HG03175 (cell line): Measurements from ENCODE around the gene TSPAN5.
"Not testable (repeated sequence)": the region's sequence is repeated elsewhere in the genome, so short reads cannot be mapped to it uniquely, and the experiment has no call there.

Experiments
- ATAC-seq: cut with Tn5 transposase; IDR thresholded peaks from one replicate; pipeline ENCODE4 v1.9.1; 2021; ENCODE audit warnings: mild to moderate bottlenecking, moderate library complexity; ENCODE audit not compliant: unreplicated experiment

TSPAN5 gene

DNA sequence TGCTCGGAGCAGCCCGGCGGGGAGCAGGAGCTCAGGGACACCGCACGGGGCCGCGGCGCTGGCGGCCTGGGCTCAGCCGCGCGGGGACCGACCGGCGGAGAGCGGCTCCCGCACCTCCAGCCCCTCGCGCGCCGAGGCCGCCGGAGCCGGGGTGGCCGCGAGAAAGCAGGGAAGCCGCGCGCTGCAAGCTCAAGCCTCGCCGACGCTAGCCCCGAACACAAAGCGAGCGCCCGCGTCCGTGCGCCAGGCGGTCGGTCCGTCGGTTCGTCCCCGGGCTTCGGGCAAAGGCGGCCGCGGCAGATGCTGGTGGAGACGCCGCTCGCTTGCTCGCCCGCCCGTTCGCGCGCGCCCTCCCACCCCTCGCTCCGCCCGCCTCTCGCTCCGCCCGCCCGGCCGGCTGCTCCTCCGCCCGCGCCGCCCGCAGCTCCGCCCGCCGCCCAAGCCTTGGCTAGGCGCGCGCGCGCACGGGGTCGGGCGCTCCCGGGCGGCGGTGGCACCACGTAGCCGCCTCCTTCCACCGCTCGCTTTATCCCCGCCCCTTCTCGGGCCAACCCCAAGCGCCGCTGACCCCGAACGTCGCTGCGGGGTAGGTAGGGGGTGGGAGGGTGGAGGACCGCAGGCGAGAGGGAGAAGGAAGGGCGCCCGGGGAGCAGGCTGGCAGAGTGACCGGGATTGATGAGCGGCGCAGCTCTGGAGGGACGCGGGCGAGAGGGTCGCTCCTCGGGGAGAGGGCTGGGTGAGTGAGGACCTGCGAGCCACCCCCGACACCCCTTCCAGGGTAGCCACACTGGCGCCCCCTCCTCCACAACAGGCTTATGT lies at the start of gene TSPAN5:
Gene TSPAN5, minus strand, starts transcription at position 325 of the 819 bp plus-strand sequence.
- ATAC-seq = peak; percentile 70

GRCh38 chr4:98706935-98707334 lies 48.5 kb upstream of the TSPAN5 start:
- ATAC-seq = no peak

- no peak for ATAC-seq
Observed at GRCh38 chr4:98706200-98706813, 47.9 kb upstream of the TSPAN5 start.

DNA sequence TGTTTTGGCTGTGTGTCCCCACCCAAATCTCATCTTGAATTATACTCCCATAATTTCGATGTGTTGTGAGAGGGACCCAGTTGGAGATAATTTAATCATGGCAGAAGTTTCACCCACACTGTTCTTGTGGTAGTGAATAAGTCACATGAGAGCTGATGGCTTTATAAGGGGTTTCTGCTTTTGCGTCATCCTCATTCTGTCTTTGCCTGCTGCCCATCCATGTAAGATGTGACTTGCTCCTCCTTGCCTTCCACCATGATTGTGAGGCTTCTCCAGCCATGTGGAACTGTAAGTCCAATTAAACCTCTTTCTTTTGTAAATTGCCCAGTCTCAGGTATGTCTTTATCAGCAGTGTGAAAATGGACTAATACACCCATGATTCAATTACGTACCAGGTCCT lies 47.2 kb upstream of the TSPAN5 start:
- not testable (repeated sequence) for ATAC-seq

GRCh38 chr4:98700656-98701055 lies 42.2 kb upstream of the TSPAN5 start:
- no peak for ATAC-seq

- ATAC-seq = no peak
Observed at GRCh38 chr4:98694076-98694475, 35.7 kb upstream of the TSPAN5 start.

DNA sequence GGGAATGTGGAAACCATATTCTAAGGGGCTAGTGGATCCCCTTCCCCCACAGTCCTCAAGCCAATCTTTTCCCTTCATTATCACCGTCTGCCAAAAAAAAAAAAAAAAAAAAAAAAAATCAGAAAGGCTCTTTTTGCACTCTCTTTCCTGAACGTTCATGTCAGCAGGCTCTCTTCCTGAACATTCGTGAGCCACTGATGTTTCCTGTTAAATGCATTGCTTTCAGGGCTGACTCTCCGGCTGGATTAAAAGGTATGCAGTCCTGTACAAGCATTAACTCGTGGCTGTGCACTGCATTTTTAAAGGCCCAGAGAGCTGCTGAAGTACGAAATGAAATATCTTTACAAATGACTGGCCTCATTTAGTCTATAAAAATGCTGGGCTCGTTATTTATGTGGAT lies 34.0 kb upstream of the TSPAN5 start:
- ATAC-seq = no peak

GRCh38 chr4:98691588-98691987 lies 33.2 kb upstream of the TSPAN5 start:
- no peak for ATAC-seq

GRCh38 chr4:98689507-98690174 lies 31.2 kb upstream of the TSPAN5 start:
- ATAC-seq = no peak

- no peak for ATAC-seq
Observed at GRCh38 chr4:98688411-98689290, 30.2 kb upstream of the TSPAN5 start.

DNA sequence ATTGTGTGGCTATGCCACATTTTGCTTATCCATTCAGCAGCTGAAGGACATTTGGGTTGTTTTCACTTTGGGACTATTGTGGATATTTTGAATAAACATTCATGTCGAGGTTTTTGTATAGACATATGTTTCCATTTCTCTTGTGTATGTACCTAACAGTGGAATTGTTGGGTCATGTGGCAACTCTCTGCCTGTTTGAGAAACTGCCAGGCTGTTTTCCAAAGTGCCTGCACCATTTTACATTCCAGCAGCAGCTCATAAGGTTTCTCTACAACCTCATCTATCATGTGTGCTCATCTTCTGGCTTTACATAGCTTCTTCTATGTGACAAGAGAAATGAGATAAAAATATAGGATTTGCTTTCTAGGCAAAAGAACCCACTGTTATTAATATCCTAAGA lies 29.5 kb upstream of the TSPAN5 start:
- ATAC-seq = no peak

DNA sequence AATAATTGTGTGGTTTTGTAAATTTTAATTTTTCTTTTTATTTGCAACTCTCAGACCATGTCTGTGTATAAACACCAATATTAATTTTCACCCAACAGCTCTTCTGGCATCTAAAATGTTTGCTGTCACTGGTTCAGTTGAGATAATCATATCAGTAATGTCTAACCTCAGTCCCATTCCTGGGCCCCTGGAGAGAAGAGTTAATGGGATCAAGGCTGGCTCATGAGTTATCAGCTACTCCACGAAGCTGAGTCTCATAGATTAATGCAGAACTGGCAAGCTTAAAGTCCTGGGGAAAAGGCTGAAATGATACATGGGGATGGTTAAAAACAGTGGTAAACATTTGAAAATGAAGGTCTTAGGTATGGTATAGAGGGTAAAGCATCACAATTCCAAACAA lies 28.4 kb upstream of the TSPAN5 start:
- no peak for ATAC-seq

GRCh38 chr4:98686043-98686707 lies 27.8 kb upstream of the TSPAN5 start:
- no peak for ATAC-seq

DNA sequence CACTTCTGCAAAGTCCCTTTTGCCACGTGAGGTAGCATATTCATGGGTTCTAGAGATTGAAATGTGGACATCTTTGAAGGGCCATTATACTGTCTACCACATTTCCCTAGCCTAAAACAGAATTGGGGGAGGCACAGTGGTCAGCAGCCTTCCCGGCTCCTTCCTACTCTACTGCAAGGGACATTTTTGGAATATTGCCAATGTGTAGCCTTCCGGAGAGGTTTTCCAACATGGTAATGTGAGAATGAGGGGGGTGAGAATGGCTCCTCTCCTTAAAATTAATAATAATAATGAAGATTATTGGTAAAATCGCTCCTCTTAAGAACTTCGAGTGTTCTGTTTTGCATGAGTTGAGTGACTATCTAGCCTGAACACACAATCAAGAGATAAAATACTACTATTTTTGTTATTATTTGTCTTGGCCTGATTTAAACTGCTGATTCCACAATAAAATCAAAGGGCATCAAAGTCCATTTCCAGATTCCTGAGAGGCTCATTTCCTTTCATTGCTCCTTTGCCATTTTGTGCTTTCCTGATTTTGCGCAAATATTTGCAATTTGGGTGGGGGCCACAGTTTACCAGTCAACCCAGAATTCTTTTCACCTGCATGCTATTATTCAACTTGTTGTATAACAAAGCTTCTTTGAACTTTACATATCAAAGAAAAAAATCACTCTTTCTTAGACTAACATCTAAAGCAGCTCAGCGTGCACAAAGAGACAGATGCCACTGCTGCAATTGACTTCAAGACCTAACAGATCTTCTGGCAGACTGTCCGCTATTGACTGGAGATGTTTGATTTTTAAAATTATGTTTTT lies 27.0 kb upstream of the TSPAN5 start:
- no peak for ATAC-seq

DNA sequence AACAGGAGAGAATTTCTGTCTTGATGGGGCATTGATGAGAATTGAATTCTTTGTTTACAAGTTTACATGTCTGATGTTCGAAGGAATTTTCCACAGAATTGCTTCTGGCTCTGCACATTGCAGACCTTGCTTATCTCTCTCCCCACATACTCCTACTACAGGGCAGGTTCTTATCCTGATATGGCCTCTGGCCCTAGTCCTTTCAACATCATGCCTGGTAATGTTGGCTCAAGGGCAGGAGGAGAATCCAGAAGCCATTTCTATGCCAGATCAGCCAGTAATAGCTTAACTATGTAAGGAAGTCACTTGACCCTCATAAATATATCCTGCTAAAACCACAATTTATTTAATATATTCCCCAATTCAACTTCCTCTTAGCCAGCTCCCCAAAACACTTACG lies 24.3 kb upstream of the TSPAN5 start:
- ATAC-seq = no peak

DNA sequence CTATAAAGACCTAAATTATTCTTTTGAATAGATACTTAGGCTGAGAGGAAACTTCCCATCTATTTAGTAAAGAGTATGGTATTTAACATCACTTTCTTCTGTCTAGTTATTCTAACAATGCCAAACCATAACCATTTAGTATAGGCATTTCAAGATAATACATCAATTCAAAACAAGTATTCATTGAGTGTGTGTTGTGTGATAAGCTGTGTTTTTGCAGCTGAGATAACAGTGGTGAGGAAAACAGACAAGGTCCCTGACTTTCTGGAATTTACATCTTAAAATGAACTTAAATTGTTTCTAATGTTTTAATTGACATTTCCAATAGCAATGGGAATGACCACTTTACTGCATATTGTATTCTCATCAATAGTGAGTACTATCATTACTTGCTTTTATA lies 22.4 kb upstream of the TSPAN5 start:
- no peak for ATAC-seq

GRCh38 chr4:98679738-98680137 lies 21.3 kb upstream of the TSPAN5 start:
- ATAC-seq = no peak

GRCh38 chr4:98677799-98678198 lies 19.4 kb upstream of the TSPAN5 start:
- no peak for ATAC-seq

GRCh38 chr4:98674404-98675173 lies 16.2 kb upstream of the TSPAN5 start:
- ATAC-seq = no peak
